ENCODE results near the gene TAF4B.

Gene TAF4B

GRCh38 chr18:26268454-26268853 lies 42.2 kb downstream of the TAF4B start (continued):
- TF ChIP-seq ZNF112 (tag by site-specific recombination; IDR thresholded peaks at IDR 0.05) (no peak), ZFP37 (tag by site-specific recombination; IDR thresholded peaks at IDR 0.05) (no peak), ZSCAN4 (tag by site-specific recombination; IDR thresholded peaks at IDR 0.05) (no peak), ZNF2 (tag by site-specific recombination; IDR thresholded peaks at IDR 0.05) (no peak), YY2 (tag by site-specific recombination; IDR thresholded peaks at IDR 0.05) (no peak), ZNF354C (tag by site-specific recombination; IDR thresholded peaks at IDR 0.05; ENCODE audit: borderline replicate concordance, low read depth) (no peak), OSR2 (tag by site-specific recombination; IDR thresholded peaks at IDR 0.05) (no peak), ZNF292 (tag by site-specific recombination; IDR thresholded peaks at IDR 0.05; ENCODE audit: borderline replicate concordance, low read depth) (no peak)

- TF ChIP-seq REST (tag by site-specific recombination; IDR thresholded peaks at IDR 0.05): no peak
- no peak for TF ChIP-seq ZNF248 (tag by site-specific recombination; IDR thresholded peaks at IDR 0.05)
- TF ChIP-seq, protein P1, sequence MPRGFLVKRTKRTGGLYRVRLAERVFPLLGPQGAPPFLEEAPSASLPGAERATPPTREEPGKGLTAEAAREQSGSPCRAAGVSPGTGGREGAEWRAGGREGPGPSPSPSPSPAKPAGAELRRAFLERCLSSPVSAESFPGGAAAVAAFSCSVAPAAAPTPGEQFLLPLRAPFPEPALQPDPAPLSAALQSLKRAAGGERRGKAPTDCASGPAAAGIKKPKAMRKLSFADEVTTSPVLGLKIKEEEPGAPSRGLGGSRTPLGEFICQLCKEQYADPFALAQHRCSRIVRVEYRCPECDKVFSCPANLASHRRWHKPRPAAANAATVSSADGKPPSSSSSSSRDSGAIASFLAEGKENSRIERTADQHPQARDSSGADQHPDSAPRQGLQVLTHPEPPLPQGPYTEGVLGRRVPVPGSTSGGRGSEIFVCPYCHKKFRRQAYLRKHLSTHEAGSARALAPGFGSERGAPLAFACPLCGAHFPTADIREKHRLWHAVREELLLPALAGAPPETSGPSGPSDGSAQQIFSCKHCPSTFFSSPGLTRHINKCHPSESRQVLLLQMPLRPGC (tag by site-specific recombination; IDR thresholded peaks at IDR 0.05): no peak
- no peak for TF ChIP-seq ZNF274 (IDR thresholded peaks at IDR 0.05; ENCODE audit: low read length)
- no peak for TF ChIP-seq ZNF274 (tag by site-specific recombination; IDR thresholded peaks at IDR 0.05; ENCODE audit: borderline replicate concordance)
- TF ChIP-seq ZNF521 (tag by site-specific recombination; IDR thresholded peaks at IDR 0.05): no peak
- no peak for TF ChIP-seq FEZF1 (tag by site-specific recombination; IDR thresholded peaks at IDR 0.05)
- TF ChIP-seq ZNF302 (tag by site-specific recombination; IDR thresholded peaks at IDR 0.05; ENCODE audit: low read depth): no peak
- TF ChIP-seq ZNF660 (tag by site-specific recombination; IDR thresholded peaks at IDR 0.05): no peak
- TF ChIP-seq ZNF514 (tag by site-specific recombination; IDR thresholded peaks at IDR 0.05): no peak
- TF ChIP-seq ZSCAN16 (tag by site-specific recombination; IDR thresholded peaks at IDR 0.05): no peak
- no peak for TF ChIP-seq ZFP37 (tag by site-specific recombination; IDR thresholded peaks at IDR 0.05)
- TF ChIP-seq, protein P2, sequence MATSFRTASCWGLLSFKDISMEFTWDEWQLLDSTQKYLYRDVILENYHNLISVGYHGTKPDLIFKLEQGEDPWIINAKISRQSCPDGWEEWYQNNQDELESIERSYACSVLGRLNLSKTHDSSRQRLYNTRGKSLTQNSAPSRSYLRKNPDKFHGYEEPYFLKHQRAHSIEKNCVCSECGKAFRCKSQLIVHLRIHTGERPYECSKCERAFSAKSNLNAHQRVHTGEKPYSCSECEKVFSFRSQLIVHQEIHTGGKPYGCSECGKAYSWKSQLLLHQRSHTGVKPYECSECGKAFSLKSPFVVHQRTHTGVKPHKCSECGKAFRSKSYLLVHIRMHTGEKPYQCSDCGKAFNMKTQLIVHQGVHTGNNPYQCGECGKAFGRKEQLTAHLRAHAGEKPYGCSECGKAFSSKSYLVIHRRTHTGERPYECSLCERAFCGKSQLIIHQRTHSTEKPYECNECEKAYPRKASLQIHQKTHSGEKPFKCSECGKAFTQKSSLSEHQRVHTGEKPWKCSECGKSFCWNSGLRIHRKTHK (tag by site-specific recombination; IDR thresholded peaks at IDR 0.05): no peak
- TF ChIP-seq ZNF341 (tag by site-specific recombination; IDR thresholded peaks at IDR 0.05; ENCODE audit: low read depth): no peak
- TF ChIP-seq ZNF239 (tag by site-specific recombination; IDR thresholded peaks at IDR 0.05): no peak
- no peak for TF ChIP-seq ZNF280D (tag by site-specific recombination; IDR thresholded peaks at IDR 0.05)
- POLR2A ChIA-PET: interaction anchor here (0.7 kb wide), 1 partner anchor 14 kb away, joined by 6 read pairs; no protein-coding TSS in a partner anchor
- no peaks in the 10 kb centered on the region for H3K9me3 ChIP-seq (ENCODE audit: control insufficient read depth, insufficient read depth, low read depth, low read length)
- H3K4me1 ChIP-seq (ENCODE audit: control insufficient read depth, insufficient read depth, low read length): no peaks in the 10 kb centered on the region
- H3K36me3 ChIP-seq (ENCODE audit: control insufficient read depth in 2 of 2, insufficient read depth in 1 of 2, low read length in 2 of 2): peaks cover 2 to 35% of the 10 kb centered on the region in 2 experiments; a peak in 1 of 3 replicates
- no peak overlapping the region for H3K4me3 ChIP-seq (ENCODE audit: low read depth, low read length)
- no peak overlapping the region for H3K27ac ChIP-seq (ENCODE audit: extremely low read depth, low read depth, low read length)
- CTCF ChIA-PET: no interaction called here
Observed at GRCh38 chr18:26271917-26272549, 45.8 kb downstream of the TAF4B start.

Data from HEK293 (cell line).